Smooth muscle cell (in vitro differentiated cells): Measurements from ENCODE around the gene TRPV4. TPM values are rescaled to one million over a fixed set of nuclear protein-coding genes. Genes with fewer than 3 reads are reported as not detected.

ENCODE experiments used
- DNase-seq: peaks from one replicate; lab custom pipeline; 2025; ENCODE audit not compliant: unreplicated experiment; lab: John Stamatoyannopoulos, UW
- H2AFZ ChIP-seq: fragments of 200-600 bp; sonication (generic); 2 replicates; pipeline ENCODE4 v1.6.0; 2016; ENCODE audit warnings: antibody characterized with exemption, low read depth, mild to moderate bottlenecking
- H3F3A ChIP-seq: fragments of 200-600 bp; sonication (generic); 2 replicates; pipeline ENCODE4 v1.6.0; 2017; ENCODE audit warnings: antibody characterized with exemption, low read depth
- H3K27ac ChIP-seq: fragments of 200-600 bp; sonication (generic); 2 replicates; pipeline ENCODE4 v1.5.1; 2016; ENCODE audit warnings: low read depth, mild to moderate bottlenecking
- H3K27me3 ChIP-seq: fragments of 200-600 bp; sonication (generic); 2 replicates; pipeline ENCODE4 v1.6.1; 2016; ENCODE audit warnings: low read depth, mild to moderate bottlenecking
- H3K36me3 ChIP-seq: fragments of 200-600 bp; sonication (generic); 2 replicates; pipeline ENCODE4 v1.5.1; 2016; ENCODE audit warnings: low read depth
- H3K4me1 ChIP-seq: fragments of 200-600 bp; sonication (generic); 2 replicates; pipeline ENCODE4 v1.5.1; 2016; ENCODE audit warnings: low read depth
- H3K4me2 ChIP-seq: fragments of 200-600 bp; sonication (generic); 2 replicates; pipeline ENCODE4 v1.6.0; 2016; ENCODE audit warnings: mild to moderate bottlenecking
- H3K4me3 ChIP-seq: fragments of 200-600 bp; sonication (generic); 2 replicates; pipeline ENCODE4 v1.5.1; 2016; ENCODE audit warnings: mild to moderate bottlenecking
- H3K79me2 ChIP-seq: fragments of 200-600 bp; sonication (generic); 2 replicates; pipeline ENCODE4 v1.6.0; 2016; ENCODE audit warnings: low read depth, mild to moderate bottlenecking
- H3K9ac ChIP-seq: fragments of 200-600 bp; sonication (generic); 2 replicates; pipeline ENCODE4 v1.6.0; 2016; ENCODE audit warnings: low read depth
- H3K9me3 ChIP-seq: fragments of 200-600 bp; sonication (generic); replicated peaks from 2 replicates; pipeline ENCODE4 v1.5.1; 2016; ENCODE audit warnings: low read depth
- H4K20me1 ChIP-seq: fragments of 200-600 bp; sonication (generic); 2 replicates; pipeline ENCODE4 v1.6.0; 2016; ENCODE audit warnings: low read depth
- CTCF ChIP-seq: fragments of 200-600 bp; sonication (generic); IDR thresholded peaks from 2 replicates; pipeline ENCODE4 v1.5.1; 2017; ENCODE audit warnings: borderline replicate concordance, mild to moderate bottlenecking, antibody characterized with exemption; ENCODE audit not compliant: insufficient read depth, poor library complexity, severe bottlenecking
- WGBS: methylation state at CpG from one replicate; pipeline ENCODE4 v1.1.7; 2016; ENCODE audit warnings: low lambda C conversion rate; 5-methylcytosine and 5-hydroxymethylcytosine counted together
- polyA plus RNA-seq: library from polyadenylated mRNA; unstranded; fragments of >200 nt; fragmentation: Nextera tagmentation; extraction: Ambion mirVana; gene quantifications from 2 replicates; pipeline ENCODE4 v1.2.1, GENCODE V29; 2016
- total RNA-seq: library from RNA; depleted of rRNA; stranded (reverse); fragments of >200 nt; gene quantifications from 2 replicates; pipeline ENCODE4 v1.2.3, GENCODE V29; 2014

TRPV4 gene
- total and polyA plus RNA-seq, 2 experiments from 2014 or later, result 1.5 to 1.9 TPM

GRCh38 chr12:109827566-109828550, 5.3 kb downstream of the TRPV4 start:
- no peaks in the 10 kb centered on the region for H3K9me3 ChIP-seq
- no peak for TF ChIP-seq CTCF
- 81% methylated on average over 19 of the region's 19 CpGs for WGBS
- H4K20me1 ChIP-seq, result no peaks in the 10 kb centered on the region
- no peaks in the 10 kb centered on the region for H3F3A ChIP-seq
- H3K9ac ChIP-seq, result no peak overlapping the region
- no peaks in the 10 kb centered on the region for H3K27me3 ChIP-seq
- DNase-seq, result no peak
- no peak overlapping the region for H3K4me2 ChIP-seq
- no peak overlapping the region for H3K4me3 ChIP-seq
- H3K4me1 ChIP-seq, result no peaks in the 10 kb centered on the region
- H3K79me2 ChIP-seq, result no peaks in the 10 kb centered on the region
- no peak overlapping the region for H2AFZ ChIP-seq
- H3K27ac ChIP-seq, result no peak overlapping the region
- no peaks in the 10 kb centered on the region for H3K36me3 ChIP-seq

- H3K36me3 ChIP-seq, result no peaks in the 10 kb centered on the region
These were observed 6.1 kb downstream of the TRPV4 start for GRCh38 chr12:109827080-109827479.

GRCh38 chr12:109824731-109825130, 8.5 kb downstream of the TRPV4 start:
- DNase-seq, result no peak
- Histone ChIP-seq H3K36me3 (no peaks in the 10 kb centered on the region), H3K27me3 (no peaks in the 10 kb centered on the region), H3K4me3 (no peak overlapping the region), H4K20me1 (no peaks in the 10 kb centered on the region), H3K4me2 (no peak overlapping the region), H3K9me3 (no peaks in the 10 kb centered on the region), H3K9ac (no peak overlapping the region), H2AFZ (no peak overlapping the region), H3K79me2 (no peaks in the 10 kb centered on the region), H3K27ac (no peak overlapping the region), H3K4me1 (no peaks in the 10 kb centered on the region), H3F3A (no peaks in the 10 kb centered on the region)
- WGBS, result 94% methylated on average over 8 of the region's 8 CpGs
- no peak for TF ChIP-seq CTCF

More at GRCh38 chr12:109827080-109827479, 6.1 kb downstream of the TRPV4 start:
- H3K4me2 ChIP-seq, result no peak overlapping the region
- WGBS, result 92% methylated on average over 3 of the region's 3 CpGs
- DNase-seq, result no peak
- no peak for TF ChIP-seq CTCF
- no peaks in the 10 kb centered on the region for H3K4me1 ChIP-seq
- no peak overlapping the region for H3K27ac ChIP-seq
- H3K9me3 ChIP-seq, result no peaks in the 10 kb centered on the region
- no peaks in the 10 kb centered on the region for H3K27me3 ChIP-seq
- H3K79me2 ChIP-seq, result no peaks in the 10 kb centered on the region
- no peaks in the 10 kb centered on the region for H3F3A ChIP-seq
- no peak overlapping the region for H3K4me3 ChIP-seq
- no peaks in the 10 kb centered on the region for H4K20me1 ChIP-seq
- no peak overlapping the region for H2AFZ ChIP-seq
- H3K9ac ChIP-seq, result no peak overlapping the region

GRCh38 chr12:109822951-109823411, 10.2 kb downstream of the TRPV4 start:
- H2AFZ ChIP-seq, result no peak overlapping the region

More at GRCh38 chr12:109822951-109823411, 10.2 kb downstream of the TRPV4 start:
- no peaks in the 10 kb centered on the region for H3K4me1 ChIP-seq
- H3K4me3 ChIP-seq, result no peak overlapping the region
- no peak overlapping the region for H3K27ac ChIP-seq
- H3K4me2 ChIP-seq, result no peak overlapping the region
- no peaks in the 10 kb centered on the region for H3K9me3 ChIP-seq
- no peaks in the 10 kb centered on the region for H3K36me3 ChIP-seq
- TF ChIP-seq CTCF, result no peak
- no peak overlapping the region for H3K9ac ChIP-seq
- H3F3A ChIP-seq, result no peaks in the 10 kb centered on the region
- H3K27me3 ChIP-seq, result no peaks in the 10 kb centered on the region
- no peak for DNase-seq
- 90% methylated on average over 13 of the region's 15 CpGs for WGBS
- no peaks in the 10 kb centered on the region for H4K20me1 ChIP-seq
- H3K79me2 ChIP-seq, result no peaks in the 10 kb centered on the region
